DND-41 (cell line): ENCODE results near the gene NEUROD2.

Source experiments
- EZH2 ChIP-seq: IDR thresholded peaks from 3 replicates; pipeline ENCODE4 v1.6.1; 2012; ENCODE audit warnings: borderline replicate concordance, low read depth, mild to moderate bottlenecking, moderate library complexity, low read length, inconsistent platforms; ENCODE audit not compliant: severe bottlenecking
- TF ChIP-seq, protein P1 (sequence below): IDR thresholded peaks from 2 replicates; pipeline ENCODE4 v1.5.1; 2012; ENCODE audit warnings: borderline replicate concordance, low read length, moderate library complexity, mild to moderate bottlenecking; ENCODE audit not compliant: poor library complexity, severe bottlenecking; ENCODE audit errors: extremely low read depth

DNA sequence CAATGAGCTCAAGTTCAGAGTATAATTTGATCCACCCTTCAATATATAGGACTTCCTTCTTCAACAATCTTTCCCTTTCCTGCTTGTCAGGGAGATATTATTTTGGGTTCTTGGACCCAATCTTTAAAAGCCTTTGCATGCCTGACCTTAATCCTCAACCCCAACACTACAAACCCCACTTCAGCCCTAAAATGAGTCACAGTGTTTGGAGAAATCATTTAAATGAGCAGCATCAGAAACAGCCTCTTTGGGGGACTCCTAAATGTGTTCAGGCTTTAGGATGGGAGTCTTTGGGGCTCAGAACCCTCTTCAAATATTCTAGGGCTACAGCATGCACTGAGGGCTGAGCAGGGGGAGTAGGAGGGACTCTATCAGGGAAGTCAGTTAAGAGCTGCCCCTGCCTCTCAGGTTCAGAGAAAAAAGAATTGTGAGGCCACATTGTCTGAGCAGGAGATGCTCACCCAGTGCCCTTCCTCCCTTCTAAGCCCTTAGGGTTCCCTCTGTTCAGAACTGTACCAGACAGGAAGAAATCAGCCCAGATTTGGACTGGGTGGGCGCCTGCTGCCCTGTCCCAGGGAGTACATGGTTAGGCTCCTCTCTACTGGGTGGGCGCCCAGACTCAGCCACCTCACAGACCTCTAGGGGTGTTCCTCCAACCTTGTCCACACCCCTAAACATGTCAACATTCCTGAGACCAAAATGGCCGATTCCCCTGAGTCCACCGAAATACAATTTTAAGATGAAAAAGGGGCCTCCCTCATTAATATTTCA, 5.0 kb downstream of the NEUROD2 start:
- TF ChIP-seq, protein P1, sequence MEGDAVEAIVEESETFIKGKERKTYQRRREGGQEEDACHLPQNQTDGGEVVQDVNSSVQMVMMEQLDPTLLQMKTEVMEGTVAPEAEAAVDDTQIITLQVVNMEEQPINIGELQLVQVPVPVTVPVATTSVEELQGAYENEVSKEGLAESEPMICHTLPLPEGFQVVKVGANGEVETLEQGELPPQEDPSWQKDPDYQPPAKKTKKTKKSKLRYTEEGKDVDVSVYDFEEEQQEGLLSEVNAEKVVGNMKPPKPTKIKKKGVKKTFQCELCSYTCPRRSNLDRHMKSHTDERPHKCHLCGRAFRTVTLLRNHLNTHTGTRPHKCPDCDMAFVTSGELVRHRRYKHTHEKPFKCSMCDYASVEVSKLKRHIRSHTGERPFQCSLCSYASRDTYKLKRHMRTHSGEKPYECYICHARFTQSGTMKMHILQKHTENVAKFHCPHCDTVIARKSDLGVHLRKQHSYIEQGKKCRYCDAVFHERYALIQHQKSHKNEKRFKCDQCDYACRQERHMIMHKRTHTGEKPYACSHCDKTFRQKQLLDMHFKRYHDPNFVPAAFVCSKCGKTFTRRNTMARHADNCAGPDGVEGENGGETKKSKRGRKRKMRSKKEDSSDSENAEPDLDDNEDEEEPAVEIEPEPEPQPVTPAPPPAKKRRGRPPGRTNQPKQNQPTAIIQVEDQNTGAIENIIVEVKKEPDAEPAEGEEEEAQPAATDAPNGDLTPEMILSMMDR = no peak
- TF ChIP-seq EZH2 = no peak
